Stimulated activated CD8-positive, alpha-beta memory T cell treated with anti-CD3 and anti-CD28 coated beads, Interleukin-12 subunit alpha, Interleukin-12 subunit beta, amount 100 ng/mL, for 24 hours (primary cell): ENCODE measurements around the gene LUZP2.

Source experiments
- DNase-seq: peaks from one replicate; pipeline ENCODE4 v3.0.0-alpha.2; 2020; ENCODE audit errors: extremely low read depth

The LUZP2 gene

DNA sequence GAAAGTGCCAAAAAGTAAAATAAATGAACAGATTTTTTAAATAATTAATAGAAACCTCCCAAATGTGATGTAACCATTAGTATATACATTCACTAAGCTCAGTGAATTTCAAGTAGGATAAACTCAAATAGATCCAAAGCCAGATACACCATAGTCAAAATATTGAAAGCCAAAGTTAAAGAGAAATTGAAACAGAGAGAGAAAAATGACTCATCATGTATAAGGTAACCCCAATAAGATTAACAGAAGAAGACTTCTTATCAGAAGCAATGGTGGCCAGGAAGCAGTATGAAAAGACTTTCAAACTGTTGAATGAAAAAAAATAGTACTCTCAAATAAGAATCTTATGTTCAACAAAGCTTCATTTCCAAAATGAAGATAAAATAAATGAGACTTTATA lies 70.5 kb downstream of the LUZP2 start:
- no peak for DNase-seq

DNA sequence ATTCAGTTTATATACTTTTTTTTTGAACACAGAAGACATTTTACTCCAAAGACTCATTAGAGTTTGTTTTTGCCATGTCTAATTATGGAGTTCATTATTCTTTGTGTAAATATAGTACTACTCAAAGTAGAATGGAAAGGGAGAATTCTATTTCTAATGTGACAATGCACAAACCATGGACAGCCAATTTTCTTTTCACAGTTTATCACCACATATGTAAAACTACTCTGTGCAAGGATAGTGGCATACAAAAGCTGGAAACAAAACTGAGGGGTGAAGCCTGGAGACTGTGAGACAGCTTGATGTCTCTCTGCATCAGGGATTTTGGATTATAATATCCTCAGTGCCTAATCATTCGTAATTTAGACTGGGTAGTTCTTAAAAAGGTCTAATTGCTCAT lies 75.5 kb downstream of the LUZP2 start:
- no peak for DNase-seq

DNA sequence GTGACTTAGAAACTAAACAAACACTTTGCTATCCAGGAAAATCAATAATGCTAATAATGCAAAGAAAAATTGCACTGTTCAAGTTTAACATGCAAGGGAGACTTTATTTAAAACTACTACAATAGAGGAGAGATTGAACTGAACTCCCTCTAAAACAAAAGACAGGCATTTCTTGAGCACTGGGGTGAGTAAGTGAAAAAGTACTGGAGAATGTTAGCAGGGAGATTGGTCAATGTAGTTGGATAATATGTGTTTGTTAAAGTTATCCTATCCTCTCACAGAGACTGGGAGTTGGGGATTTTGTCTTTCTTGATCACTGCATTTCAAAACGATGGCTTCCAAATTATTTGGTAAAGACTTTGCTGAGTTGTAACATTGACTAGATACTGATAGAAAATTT lies 77.6 kb downstream of the LUZP2 start:
- DNase-seq = no peak

DNA sequence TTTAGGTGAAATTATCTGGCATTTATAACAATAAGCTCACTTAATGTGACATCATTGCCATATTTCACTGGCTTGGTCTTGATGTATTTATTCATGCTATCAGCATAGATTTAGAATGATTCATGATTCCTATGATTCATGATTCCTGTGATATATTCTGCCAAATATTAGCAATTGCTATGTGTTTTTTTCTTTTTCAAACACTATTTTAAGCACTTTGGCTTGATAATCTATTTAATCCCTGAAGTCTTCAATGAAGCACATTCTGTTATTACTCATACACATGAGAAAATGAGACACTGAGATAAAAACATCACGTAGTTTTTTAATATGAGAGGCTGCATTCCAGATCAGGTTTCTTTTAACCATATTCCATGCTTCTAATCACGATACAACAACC lies 78.5 kb downstream of the LUZP2 start:
- no peak for DNase-seq

DNA sequence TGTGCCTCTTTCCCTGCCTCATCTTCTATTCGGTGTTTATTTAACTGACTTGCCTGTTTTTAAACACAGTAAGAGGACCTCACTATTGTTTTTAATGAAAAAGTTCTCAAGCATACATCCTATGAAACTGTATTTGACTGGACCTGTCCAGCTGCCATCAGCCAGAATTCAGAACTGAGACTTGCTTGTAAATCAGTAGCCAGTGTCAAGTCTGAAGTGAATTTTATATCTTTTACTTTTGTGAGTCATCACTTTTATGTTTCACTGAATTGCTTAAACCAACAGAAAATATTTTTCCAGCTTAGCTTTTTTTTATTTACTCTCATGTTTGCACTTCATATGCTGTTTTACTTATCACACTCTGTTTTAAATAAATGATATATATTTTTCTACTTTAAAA lies 88.3 kb downstream of the LUZP2 start:
- no peak for DNase-seq

DNA sequence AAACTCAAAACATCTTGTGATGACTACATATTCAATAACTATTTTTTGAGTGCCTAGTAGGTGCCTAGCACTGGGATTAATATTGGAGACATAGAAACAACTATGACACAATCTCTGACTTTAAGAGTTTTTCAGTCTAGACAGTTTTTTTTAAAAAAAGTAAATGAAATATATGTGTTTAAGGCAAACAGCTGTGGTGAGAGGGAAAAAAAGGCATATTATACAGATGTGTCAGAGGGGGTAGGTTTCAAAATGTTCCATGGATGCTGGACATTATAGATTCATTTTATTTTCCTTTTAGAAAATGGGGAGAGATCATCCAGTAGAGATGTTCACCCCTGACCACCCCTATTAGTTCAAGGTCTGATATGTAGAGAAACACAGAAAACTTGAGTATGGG lies 90.8 kb downstream of the LUZP2 start:
- no peak for DNase-seq

DNA sequence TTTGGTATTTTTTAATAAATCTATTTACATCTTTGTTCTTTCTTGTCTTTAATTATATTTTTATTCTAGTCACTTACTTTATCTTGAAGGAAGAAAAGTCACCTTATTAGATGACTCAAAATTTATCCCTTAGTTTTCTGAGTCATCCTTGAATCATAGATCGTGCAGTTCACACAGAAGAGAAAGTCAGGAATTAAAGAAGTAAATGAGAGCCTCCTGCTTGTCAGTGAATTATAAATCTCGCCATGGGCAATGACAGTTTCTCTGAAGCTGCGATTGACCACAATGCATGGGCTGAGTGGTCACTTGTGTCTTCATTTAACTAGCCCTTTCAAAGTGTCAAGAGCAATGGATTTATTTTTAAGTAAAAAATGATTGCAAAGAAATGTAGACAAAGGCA lies 91.2 kb downstream of the LUZP2 start:
- DNase-seq = no peak

DNA sequence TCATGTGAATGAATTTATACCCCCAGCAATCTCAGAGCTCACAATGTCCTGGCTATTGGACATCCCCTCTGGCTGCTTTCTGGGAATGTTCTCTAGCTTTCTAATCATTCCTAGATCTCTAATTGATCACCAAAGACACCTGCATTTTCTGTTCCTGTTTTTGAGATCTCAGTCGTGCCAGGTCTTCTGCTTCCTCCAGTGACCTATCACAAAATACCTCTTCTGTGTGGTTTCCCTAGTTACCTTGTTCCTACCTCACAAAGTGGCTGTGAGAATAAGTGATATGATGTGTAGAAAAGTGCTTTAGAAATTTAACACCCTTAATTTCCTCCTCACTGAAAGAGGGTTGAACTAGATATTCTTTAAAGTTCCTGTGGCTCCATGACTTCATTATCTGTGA lies 92.2 kb downstream of the LUZP2 start:
- no peak for DNase-seq

DNA sequence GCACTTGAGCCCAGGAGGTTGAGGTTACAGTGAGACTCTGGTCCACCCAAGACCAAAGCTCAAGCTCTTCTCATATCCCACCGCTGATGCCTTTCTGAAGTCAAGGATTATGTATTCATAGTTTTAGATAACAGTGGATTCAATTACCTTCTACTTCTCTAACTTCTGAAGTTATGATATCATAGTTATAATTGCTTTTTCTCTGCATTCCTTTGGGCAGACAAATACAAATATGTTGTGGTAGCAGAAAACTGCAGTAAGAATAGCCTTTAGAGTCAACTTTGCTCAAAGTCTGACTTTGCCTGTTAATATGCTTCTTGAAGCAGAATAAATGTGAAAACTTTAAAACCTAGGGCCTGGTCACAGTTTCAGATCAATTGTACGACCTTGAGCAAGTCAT lies 94.4 kb downstream of the LUZP2 start:
- no peak for DNase-seq

DNA sequence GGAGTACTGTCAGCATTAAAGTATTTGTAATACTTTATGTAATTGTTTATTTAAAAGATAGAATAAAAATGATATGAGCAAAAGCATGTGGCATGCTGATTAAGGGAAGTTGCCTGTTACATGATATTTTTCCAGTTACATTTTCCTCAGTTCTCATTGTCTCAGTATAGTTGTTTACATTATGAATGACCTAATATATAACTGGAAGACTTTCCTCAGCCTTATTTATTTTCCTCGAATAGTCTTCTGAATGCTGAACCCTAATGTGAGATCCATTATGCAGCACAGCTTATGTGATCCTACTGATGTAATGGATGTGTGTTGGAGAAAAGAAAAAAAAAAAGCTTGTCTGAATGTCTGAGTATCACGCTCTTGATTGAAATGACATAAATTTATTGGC lies 95.5 kb downstream of the LUZP2 start:
- DNase-seq = no peak

DNA sequence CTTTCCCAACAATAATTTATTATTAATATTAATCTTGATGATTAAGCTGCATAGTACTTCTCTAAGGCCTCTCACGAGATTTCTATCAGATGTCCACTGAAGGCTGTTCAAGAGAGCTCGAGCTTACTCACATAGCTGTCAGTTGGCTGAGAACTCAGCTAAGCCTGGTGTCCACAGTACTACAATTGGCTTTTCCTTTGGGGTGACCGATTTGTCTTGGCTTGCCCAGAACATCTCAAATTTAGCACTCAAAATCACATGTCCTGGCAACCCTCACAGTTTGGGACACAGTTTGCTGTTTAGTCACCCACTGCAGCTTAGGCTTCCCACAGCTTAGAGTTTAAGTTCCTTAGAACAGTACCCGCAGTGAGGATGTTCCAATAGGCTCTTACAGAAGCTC lies 96.5 kb downstream of the LUZP2 start:
- DNase-seq = no peak

DNA sequence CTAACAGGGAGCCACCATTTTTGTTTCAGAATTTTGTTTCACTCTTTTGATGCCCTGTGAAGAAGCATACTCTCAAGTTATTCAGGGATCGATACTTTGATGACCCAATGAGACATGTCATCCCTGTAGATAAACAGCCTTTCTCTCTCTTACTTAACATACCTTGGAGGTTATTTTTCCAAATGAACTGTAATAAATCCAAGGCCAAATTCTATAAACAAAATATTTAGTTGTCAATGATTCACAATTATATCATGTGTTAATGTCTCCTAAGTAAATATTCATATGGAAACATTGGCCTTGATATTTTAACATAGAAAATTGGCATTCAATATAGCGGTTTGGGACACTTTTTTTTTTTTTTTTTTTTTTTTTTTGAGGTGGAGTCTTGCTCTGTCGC lies 97.5 kb downstream of the LUZP2 start:
- no peak for DNase-seq

DNA sequence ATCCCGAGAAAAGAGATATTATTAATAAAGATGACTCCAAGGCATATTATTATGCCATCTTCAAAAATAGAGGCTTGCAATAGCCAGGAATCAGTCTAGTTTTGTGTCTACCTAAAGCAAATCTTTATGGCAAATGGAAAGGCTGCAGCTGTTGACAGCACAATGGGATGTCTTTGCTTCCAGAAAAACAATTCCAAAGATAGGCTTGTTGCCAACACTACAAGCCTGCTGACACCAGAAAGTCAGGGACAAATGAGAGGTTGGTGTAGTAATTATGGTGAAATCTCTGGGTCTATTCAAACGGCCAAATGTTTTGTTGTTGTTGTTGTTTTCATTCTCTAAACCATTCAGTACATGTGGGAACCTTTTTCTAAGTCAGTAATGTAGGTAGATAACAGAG lies 101.8 kb downstream of the LUZP2 start:
- no peak for DNase-seq

DNA sequence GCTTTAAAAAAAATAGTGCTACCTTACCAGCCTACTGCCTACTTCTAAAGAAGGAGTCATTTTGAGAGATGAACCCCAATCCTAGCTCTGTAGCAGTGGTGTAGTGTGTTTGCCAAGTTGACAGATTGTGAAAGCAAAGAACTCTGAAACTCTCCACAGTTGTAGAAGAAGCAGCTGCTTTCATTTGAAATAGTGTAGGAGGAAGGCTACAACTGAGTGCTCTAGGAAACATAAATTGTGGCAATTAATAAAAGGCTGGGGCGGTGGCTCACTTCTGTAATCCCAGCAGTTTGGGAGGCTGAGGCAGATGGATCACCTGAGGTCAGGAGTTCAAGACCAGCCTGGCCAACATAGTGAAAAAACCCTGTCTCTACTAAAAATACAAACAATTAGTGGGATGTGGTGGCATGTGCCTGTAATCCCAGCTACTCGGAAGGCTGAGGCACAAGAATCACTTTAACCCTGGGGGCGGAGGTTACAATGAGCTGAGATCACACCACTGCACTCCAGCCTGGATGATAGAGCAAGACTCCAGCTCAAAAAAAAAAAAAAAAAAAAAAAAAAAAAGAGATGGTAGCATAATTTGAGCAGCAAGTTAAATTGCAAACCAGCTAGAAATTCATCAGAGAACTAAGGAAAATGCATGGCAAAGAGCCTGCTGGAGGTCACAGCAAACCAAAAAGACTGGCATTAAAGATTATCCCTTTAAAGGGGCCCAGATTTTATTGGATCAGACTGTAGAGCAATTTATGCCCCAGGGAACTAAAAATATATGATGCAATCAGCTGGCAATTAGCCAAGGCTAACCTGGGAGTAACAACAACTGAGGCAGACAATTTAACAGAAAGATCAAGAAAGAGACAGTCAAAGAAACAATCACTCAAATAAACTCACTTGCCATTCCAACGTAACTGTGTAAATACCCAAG lies 112.6 kb downstream of the LUZP2 start:
- no peak for DNase-seq

DNA sequence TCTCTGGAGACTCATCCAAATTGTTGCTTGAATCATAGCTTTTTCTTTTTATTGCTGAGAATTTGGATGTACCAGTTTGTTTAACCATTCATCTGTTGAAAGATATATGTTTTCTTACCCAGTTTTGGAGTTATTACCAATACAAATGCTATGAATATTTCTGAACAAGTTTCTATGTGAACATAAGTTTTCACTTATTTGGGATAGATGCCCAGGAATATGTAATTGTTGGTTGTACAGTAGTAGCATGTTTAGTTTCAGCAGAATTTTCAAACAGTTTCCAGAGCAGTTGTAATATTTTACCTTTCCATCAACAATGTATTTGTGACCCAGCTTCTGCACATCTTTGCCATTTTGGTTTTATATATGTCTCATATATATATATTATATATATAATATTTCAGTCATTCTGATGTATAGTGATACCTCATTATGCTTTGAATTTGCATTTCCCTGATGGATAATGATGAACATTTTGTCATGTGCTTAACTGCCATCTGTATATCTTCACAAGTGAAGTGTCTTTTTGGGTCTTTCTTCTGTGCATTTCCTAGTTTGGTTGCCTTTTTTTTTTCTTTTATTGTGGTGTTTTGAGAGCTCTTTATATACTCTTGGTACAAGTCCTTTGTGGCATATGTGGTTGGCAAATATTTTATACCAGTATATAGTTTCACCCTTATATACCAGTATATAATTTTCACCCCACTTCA lies 118.8 kb downstream of the LUZP2 start:
- DNase-seq = no peak

DNA sequence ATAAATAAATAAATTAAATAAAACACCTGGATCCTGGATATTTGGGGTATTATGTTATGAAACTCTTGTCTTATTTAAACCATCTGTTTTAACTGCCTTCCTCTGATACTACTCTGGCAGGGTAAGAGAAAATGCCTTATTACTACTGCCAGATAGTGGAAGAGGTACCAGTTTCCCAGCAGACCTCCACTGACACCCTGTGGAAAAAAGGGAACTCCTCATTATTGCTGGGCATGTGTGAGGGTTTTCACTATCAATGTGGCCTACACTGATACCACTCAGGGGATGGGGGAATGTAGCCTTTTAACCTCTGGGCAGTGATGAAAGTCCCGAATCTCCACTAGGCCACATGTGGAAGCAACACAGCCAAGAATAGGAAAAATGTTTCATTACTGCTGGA lies 121.0 kb downstream of the LUZP2 start:
- DNase-seq = no peak

DNA sequence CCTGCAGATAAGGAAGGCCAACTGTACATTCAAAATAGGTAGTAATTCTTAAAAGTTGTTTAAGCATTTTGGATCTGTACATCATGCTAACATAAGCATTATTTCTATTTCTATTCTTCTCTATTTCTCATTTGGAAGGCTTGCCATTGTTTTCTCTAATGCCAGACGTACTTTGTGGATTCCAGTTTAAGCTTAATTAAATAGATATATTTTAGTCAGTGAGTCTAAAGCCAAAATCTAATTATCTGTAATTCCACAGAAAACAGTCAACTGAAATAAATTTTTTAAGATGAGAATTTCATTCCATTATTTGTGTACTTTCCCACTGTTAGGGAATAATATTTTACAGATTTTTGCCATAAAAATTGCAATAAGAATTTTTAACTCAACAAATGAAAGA lies 123.0 kb downstream of the LUZP2 start:
- DNase-seq = no peak

DNA sequence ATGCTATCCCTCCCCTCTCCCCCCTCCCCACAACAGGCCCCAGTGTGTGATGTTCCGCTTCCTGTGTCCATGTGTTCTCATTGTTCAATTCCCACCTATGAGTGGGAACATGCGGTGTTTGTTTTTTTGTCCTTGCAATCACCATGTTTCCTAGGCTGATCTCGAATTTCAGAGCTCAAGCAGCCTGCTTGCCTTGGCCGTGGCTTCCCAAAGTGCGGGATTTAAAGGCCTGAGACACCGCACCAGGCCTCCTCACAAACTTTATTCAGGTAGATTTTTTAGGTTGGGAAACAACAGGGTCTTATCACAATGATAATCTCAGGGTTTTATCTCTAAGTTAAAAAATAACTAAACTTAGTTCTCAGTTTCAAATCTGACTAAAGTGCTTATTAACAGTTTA lies 125.4 kb downstream of the LUZP2 start:
- DNase-seq = no peak

DNA sequence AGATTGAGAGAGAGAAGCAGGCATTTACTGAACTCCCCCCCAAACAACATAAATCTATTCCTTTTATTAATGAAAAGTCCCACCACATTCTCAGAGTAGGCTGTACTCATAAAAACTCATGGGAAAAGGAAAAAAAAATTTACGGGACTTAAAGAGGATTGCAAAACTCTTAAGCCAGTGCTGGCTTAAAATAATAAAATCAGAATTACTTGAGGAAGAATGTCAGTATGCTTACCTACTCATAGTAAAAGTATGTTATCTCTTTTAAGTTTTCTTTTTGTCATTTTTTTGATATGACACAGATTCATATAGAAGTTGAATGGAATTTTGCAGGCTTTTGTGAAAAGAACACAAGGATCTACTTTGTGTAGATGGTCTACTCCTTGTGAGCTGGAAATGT lies 126.3 kb downstream of the LUZP2 start:
- no peak for DNase-seq

DNA sequence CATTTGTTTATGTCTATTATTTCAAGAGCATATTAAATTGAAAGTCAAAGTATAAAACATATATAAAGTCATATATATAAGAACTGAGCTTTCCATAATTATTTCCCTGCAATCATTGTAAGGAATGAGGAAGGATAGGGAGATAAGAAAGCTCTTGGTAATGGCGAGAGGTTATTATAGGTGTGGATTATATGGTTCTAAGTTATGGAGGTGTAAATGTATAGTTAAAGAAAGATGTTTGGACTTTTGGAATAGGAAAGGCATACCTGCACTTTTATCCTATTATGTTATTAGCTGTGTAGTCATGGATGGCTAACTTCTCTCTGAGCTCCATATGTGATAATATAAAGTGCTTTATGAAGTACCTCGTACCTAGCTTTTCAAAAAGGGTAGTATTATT lies 127.6 kb downstream of the LUZP2 start:
- no peak for DNase-seq

DNA sequence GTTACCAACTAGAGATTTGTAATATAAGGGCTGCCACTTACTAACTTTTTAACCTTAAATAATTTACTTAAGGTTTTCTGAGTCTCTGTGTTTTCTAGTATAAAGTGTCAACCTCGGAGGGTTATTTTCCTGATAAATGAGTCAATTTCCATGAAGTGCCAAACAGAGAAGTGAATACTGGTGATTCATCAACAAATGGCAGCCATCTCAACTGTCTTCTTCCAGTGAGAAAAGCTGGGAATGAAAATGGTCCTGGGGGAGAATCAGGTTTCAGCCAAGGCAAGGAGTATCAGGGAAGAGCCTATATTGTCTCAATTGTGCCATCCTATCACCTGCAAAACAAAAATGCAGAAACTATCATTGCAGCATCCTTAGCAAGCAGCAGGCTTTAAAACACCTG lies 129.1 kb downstream of the LUZP2 start:
- DNase-seq = no peak

DNA sequence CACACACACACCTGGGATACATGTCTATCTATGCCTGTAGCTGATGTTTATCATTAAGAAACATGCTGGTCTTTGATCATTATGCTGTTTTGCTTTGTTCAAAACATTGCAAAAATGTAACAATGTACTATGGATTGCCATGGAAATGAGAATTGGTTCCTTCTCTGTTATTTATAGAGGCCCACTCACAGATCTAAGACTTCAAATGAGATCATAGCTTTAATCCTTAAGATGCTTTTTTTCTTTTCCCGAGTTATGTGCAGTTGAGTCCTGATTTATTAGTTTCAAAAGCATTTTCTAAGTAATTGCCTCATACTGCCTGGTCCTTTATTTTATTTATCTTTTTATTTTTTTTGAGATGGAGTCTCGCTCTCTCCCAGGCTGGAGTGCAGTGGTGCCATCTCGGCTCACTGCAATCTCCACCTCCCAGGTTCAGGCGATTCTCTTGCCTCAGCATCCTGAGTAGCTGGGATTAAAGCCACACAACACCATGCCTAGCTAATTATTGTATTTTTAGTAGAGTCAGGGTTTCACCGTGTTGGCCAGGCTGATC lies 131.4 kb downstream of the LUZP2 start:
- DNase-seq = no peak

DNA sequence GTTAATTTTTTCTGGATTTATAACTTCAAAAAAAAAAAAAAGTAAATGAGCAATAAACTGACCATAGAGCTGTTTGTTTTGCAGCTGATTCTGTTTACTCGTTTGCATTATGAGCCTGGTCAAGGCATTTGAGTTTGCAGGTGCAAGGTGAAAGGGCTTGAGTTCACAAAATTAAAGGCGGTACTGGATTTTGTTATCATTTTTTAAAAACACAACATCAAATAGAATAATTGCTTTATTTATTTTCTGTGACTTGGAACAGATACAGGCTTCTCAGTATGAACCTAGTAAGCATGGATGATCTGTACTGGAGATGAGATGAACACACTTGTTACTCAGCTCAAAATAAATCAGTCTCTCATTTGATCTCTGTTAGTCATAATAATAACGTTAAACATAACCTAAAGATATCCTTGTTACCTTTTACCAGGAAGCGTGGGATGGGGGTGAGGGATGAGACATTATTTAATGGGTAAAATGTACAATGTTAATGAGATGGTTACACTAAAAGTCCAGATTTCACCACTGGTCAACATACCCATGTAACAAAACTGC lies 137.8 kb downstream of the LUZP2 start:
- DNase-seq = no peak
